ENCODE results near the gene TNRC6B.

The TNRC6B gene

GRCh38 chr22:40313007-40313406, 135.3 kb downstream of the TNRC6B start:
- DNase-seq (ENCODE audit: extremely low spot score) = no peak
- CTCF ChIA-PET = no interaction called here

GRCh38 chr22:40314041-40314440, 136.3 kb downstream of the TNRC6B start:
- ChIA-PET CTCF (no interaction called here), POLR2A (no interaction called here)
- no peak for TF ChIP-seq ELF4 (IDR thresholded peaks at IDR 0.05)
- DNase-seq (ENCODE audit: extremely low spot score) = no peak

More at GRCh38 chr22:40313007-40313406, 135.3 kb downstream of the TNRC6B start:
- TF ChIP-seq FOXM1 (IDR thresholded peaks at IDR 0.05; ENCODE audit: borderline replicate concordance) (no peak), PKNOX1 (IDR thresholded peaks at IDR 0.05) (no peak), LEF1 (IDR thresholded peaks at IDR 0.05; ENCODE audit: borderline replicate concordance) (no peak), BHLHE40 (IDR thresholded peaks at IDR 0.05; ENCODE audit: borderline replicate concordance) (no peak)
- POLR2A ChIA-PET = interaction anchor here (0.6 kb wide), 1 partner anchor 24 kb away, joined by 3 read pairs; no protein-coding TSS in a partner anchor

- no peak for DNase-seq (ENCODE audit: extremely low spot score)
- TF ChIP-seq ARNT (IDR thresholded peaks at IDR 0.05) (no peak), CTBP1 (IDR thresholded peaks at IDR 0.05; ENCODE audit: borderline replicate concordance) (no peak), SUZ12 (IDR thresholded peaks at IDR 0.05) (no peak), SP1 (IDR thresholded peaks at IDR 0.05) (no peak), ELF4 (IDR thresholded peaks at IDR 0.05) (no peak), LEF1 (IDR thresholded peaks at IDR 0.05; ENCODE audit: borderline replicate concordance) (no peak), FOXA1 (IDR thresholded peaks at IDR 0.05) (no peak), TARDBP (IDR thresholded peaks at IDR 0.05) (no peak), L3MBTL2 (conservative IDR thresholded peaks at IDR 0.05) (no peak), FOXK2 (IDR thresholded peaks at IDR 0.05) (no peak), BHLHE40 (IDR thresholded peaks at IDR 0.05; ENCODE audit: borderline replicate concordance) (no peak), PKNOX1 (IDR thresholded peaks at IDR 0.05) (no peak), HDGF (IDR thresholded peaks at IDR 0.05; ENCODE audit: borderline replicate concordance) (no peak), ZNF384 (IDR thresholded peaks at IDR 0.05) (no peak), FOXM1 (IDR thresholded peaks at IDR 0.05; ENCODE audit: borderline replicate concordance) (no peak), NFRKB (IDR thresholded peaks at IDR 0.05) (no peak)
- POLR2A ChIA-PET = interaction anchor here (1.5 kb wide), 1 partner anchor 25 kb away, joined by 4 read pairs; the partner anchor contains the start of gene ADSL
- CTCF ChIA-PET = no interaction called here
These were observed 143.0 kb downstream of the TNRC6B start for GRCh38 chr22:40320687-40321086.

- ChIA-PET POLR2A (interaction anchor here (1.5 kb wide), 1 partner anchor 24 kb away, joined by 4 read pairs; the partner anchor contains the start of gene ADSL), CTCF (no interaction called here)
- no peak for TF ChIP-seq ELF4 (IDR thresholded peaks at IDR 0.05)
- TF ChIP-seq CTBP1 (IDR thresholded peaks at IDR 0.05; ENCODE audit: borderline replicate concordance) = no peak
- no peak for TF ChIP-seq ZNF384 (IDR thresholded peaks at IDR 0.05)
- no peak for TF ChIP-seq FOXM1 (IDR thresholded peaks at IDR 0.05; ENCODE audit: borderline replicate concordance)
- TF ChIP-seq FOXA1 (IDR thresholded peaks at IDR 0.05) = no peak
- no peak for TF ChIP-seq PKNOX1 (IDR thresholded peaks at IDR 0.05)
- DNase-seq (ENCODE audit: extremely low spot score) = no peak
These were observed 144.3 kb downstream of the TNRC6B start for GRCh38 chr22:40322021-40322420.

GRCh38 chr22:40322818-40323447, 145.2 kb downstream of the TNRC6B start:
- no peak for DNase-seq (ENCODE audit: extremely low spot score)
- CTCF ChIA-PET = no interaction called here
- TF ChIP-seq SUZ12 (IDR thresholded peaks at IDR 0.05) = no peak
- TF ChIP-seq FOXA1 (IDR thresholded peaks at IDR 0.05) = no peak
- POLR2A ChIA-PET = no interaction called here

GRCh38 chr22:40323681-40324171, 146.0 kb downstream of the TNRC6B start:
- POLR2A ChIA-PET = no interaction called here
- no peak for TF ChIP-seq ZNF384 (IDR thresholded peaks at IDR 0.05)
- no peak for TF ChIP-seq ELF4 (IDR thresholded peaks at IDR 0.05)
- no peak for TF ChIP-seq HDGF (IDR thresholded peaks at IDR 0.05; ENCODE audit: borderline replicate concordance)
- TF ChIP-seq L3MBTL2 (conservative IDR thresholded peaks at IDR 0.05) = no peak
- no peak for TF ChIP-seq TARDBP (IDR thresholded peaks at IDR 0.05)
- no peak for TF ChIP-seq CTBP1 (IDR thresholded peaks at IDR 0.05; ENCODE audit: borderline replicate concordance)
- TF ChIP-seq FOXK2 (IDR thresholded peaks at IDR 0.05) = no peak
- TF ChIP-seq ARNT (IDR thresholded peaks at IDR 0.05) = no peak
- TF ChIP-seq LEF1 (IDR thresholded peaks at IDR 0.05; ENCODE audit: borderline replicate concordance) = no peak
- TF ChIP-seq NFRKB (IDR thresholded peaks at IDR 0.05) = no peak
- TF ChIP-seq SP1 (IDR thresholded peaks at IDR 0.05) = no peak
- TF ChIP-seq FOXA1 (IDR thresholded peaks at IDR 0.05) = no peak
- no peak for TF ChIP-seq PKNOX1 (IDR thresholded peaks at IDR 0.05)
- no peak for TF ChIP-seq SUZ12 (IDR thresholded peaks at IDR 0.05)
- TF ChIP-seq BHLHE40 (IDR thresholded peaks at IDR 0.05; ENCODE audit: borderline replicate concordance) = no peak
- no peak for TF ChIP-seq FOXM1 (IDR thresholded peaks at IDR 0.05; ENCODE audit: borderline replicate concordance)
- CTCF ChIA-PET = interaction anchor here (0.6 kb wide), 1 partner anchor 444 kb away, joined by 3 read pairs; no protein-coding TSS in a partner anchor
- DNase-seq (ENCODE audit: extremely low spot score) = no peak

All from HEK293T (cell line).